ENCODE results near the gene OSTM1.

GRCh38 chr6:108107102-108107501, 32.6 kb upstream of the OSTM1 start:
- TF ChIP-seq ARNTL (CRISPR knock-in tag; IDR thresholded peaks at IDR 0.05) (no peak), EZH2 (conservative IDR thresholded peaks at IDR 0.05; ENCODE audit: low read depth, low read length) (no peak), HNF1B (CRISPR knock-in tag; IDR thresholded peaks at IDR 0.05) (no peak), USF2 (IDR thresholded peaks at IDR 0.05; ENCODE audit: low read depth, low read length) (no peak), USF2 (CRISPR knock-in tag; IDR thresholded peaks at IDR 0.05; ENCODE audit: borderline replicate concordance) (no peak), PHF20 (CRISPR knock-in tag; IDR thresholded peaks at IDR 0.05) (no peak), ONECUT2 (CRISPR knock-in tag; IDR thresholded peaks at IDR 0.05) (no peak), TAF1 (CRISPR knock-in tag; IDR thresholded peaks at IDR 0.05) (no peak), CTCF (CRISPR knock-in tag; IDR thresholded peaks at IDR 0.05) (no peak)
